SJCRH30 (cell line): ENCODE data around the gene ANKFN1. TPM values are rescaled to one million over a fixed set of nuclear protein-coding genes. Genes with fewer than 3 reads are reported as not detected.
A peak's percentile ranks its signal among the peaks of the same experiment; 100 is the strongest.

ENCODE experiments used
- DNase-seq, 2 experiments: peaks; one replicate each; pipeline ENCODE4 v3.0.0-alpha.2; 2015 to 2020
- H3K27ac ChIP-seq: fragments of 250-450 bp; sonication (Bioruptor Pico); 2 replicates; pipeline ENCODE4 v1.5.1; 2020; ENCODE audit warnings: mild to moderate bottlenecking, moderate library complexity
- H3K27me3 ChIP-seq: fragments of 250-450 bp; sonication (Bioruptor Pico); 2 replicates; pipeline ENCODE4 v1.5.1; 2020; ENCODE audit warnings: mild to moderate bottlenecking, moderate library complexity
- H3K36me3 ChIP-seq: fragments of 250-450 bp; sonication (Bioruptor Pico); 2 replicates; pipeline ENCODE4 v1.5.1; 2020; ENCODE audit warnings: mild to moderate bottlenecking, moderate library complexity
- H3K4me1 ChIP-seq: fragments of 250-450 bp; sonication (Bioruptor Pico); 2 replicates; pipeline ENCODE4 v1.5.1; 2020; ENCODE audit warnings: mild to moderate bottlenecking, moderate library complexity
- H3K4me3 ChIP-seq: fragments of 250-450 bp; sonication (Bioruptor Pico); 2 replicates; pipeline ENCODE4 v1.5.1; 2020; ENCODE audit warnings: mild to moderate bottlenecking, moderate library complexity
- H3K9me3 ChIP-seq: fragments of 250-450 bp; sonication (Bioruptor Pico); replicated peaks from 2 replicates; pipeline ENCODE4 v1.5.1; 2020; ENCODE audit warnings: mild to moderate bottlenecking, moderate library complexity
- total RNA-seq: library from RNA; depleted of rRNA; stranded (reverse); fragments of >200 nt; shearing (Covaris generic); gene quantifications from 2 replicates; pipeline ENCODE4 v1.2.3, GENCODE V29; 2014

Gene ANKFN1
- total RNA-seq, 1 experiment from 2014 or later: 1.0 TPM

DNA sequence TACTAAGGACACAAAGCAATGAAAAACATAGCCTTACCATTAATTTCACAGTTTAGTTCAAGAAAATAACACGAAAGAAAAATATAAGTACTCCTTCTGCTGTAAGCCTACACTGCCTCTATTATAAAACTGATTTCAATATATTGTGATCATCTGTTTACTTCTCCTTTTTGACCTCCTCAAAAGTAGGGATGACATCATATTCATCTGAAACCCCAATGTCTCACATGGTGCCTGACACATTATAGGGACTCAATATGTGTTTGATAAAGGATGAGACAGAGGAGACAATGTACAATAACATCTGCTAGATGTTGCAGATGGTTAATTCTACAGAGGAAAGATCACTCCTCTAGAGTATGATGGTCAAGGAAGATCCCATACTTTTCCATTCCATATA is 321.8 kb downstream of the ANKFN1 start:
- no peak overlapping the region for H3K27ac ChIP-seq
- H3K36me3 ChIP-seq: no peaks in the 10 kb centered on the region
- no peaks in the 10 kb centered on the region for H3K4me1 ChIP-seq
- H3K27me3 ChIP-seq: no peaks in the 10 kb centered on the region
- no peak for DNase-seq
- H3K4me3 ChIP-seq: no peak overlapping the region
- peaks cover 4% of the 10 kb centered on the region; the same call in 1 of the 2 replicates for H3K9me3 ChIP-seq

DNA sequence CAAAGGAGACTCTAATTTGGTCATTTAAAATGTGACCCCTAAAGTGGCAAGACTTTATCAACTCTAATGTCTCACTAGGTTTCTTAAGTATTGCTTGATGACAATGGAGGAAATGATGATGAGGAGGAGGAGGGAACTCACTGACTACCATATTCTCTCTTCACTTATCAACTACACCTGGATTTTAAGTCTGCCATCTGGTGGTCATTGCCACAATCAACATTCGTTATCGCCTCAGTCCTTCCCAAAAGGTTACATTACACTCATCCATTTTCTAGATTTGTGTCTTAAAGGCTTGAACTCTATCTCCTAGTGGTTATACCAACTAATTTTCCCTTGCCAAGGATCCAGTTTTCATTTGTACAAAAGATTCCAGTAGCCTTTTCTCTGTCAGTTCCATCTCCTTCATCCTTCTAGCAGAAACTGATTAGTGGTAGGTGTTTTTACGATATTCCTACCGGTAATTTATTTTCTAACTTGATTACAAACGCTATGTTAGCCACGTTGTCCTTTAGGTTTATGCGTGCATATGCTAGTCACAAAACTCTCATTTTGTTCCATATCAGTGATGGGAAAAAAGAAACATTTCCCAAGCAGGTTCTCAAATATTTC is 325.7 kb downstream of the ANKFN1 start:
- Histone ChIP-seq H3K36me3 (no peaks in the 10 kb centered on the region), H3K27me3 (no peaks in the 10 kb centered on the region), H3K27ac (no peak overlapping the region), H3K9me3 (no peaks in the 10 kb centered on the region), H3K4me3 (no peak overlapping the region), H3K4me1 (no peaks in the 10 kb centered on the region)
- DNase-seq: peak; percentile 4 to 55

DNA sequence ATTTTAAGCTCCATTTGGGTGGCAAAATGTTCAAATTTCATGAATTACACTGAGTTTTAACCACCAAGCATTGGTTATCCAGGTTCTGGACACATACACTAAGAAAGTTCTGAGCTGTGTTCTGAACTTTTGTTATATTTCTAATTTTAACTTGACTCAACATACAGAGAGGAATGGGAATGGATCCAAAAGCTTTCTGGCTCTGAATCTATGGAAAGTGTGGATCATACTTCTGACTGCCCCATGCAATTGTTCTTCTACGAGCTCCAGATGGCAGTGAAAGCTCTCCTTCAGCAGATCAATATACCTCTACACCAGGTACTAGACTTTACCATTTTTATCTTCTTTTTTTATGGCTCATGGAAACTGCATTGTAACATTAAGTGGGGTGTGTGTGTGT is 327.2 kb downstream of the ANKFN1 start:
- no peaks in the 10 kb centered on the region for H3K27me3 ChIP-seq
- H3K4me3 ChIP-seq: no peak overlapping the region
- H3K27ac ChIP-seq: no peak overlapping the region
- H3K9me3 ChIP-seq: no peaks in the 10 kb centered on the region
- H3K36me3 ChIP-seq: no peaks in the 10 kb centered on the region
- H3K4me1 ChIP-seq: no peaks in the 10 kb centered on the region
- no peak for DNase-seq

DNA sequence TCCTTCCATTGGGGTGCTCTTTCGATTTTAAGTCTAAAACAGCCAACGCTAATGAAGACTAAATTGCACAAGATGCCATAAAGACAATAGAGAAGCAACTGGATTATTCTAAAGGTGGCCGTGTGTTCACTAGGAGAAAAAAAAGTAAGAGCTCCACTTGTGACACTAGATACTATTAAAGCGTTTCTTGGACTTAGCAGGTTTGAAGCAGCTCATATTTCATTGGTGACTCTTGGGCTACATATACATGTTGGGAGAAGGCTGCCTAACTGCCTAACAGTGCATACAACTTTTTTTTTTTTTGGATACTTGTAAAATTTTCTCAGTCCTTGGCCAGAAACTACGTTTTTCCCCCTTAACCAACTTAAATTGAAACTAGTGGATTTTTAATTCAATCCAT is 328.4 kb downstream of the ANKFN1 start:
- H3K36me3 ChIP-seq: no peaks in the 10 kb centered on the region
- H3K27me3 ChIP-seq: no peaks in the 10 kb centered on the region
- H3K4me1 ChIP-seq: no peaks in the 10 kb centered on the region
- peak in 1 of 2 experiments; percentile 8 for DNase-seq
- no peak overlapping the region for H3K4me3 ChIP-seq
- no peak overlapping the region for H3K27ac ChIP-seq
- H3K9me3 ChIP-seq: no peaks in the 10 kb centered on the region

DNA sequence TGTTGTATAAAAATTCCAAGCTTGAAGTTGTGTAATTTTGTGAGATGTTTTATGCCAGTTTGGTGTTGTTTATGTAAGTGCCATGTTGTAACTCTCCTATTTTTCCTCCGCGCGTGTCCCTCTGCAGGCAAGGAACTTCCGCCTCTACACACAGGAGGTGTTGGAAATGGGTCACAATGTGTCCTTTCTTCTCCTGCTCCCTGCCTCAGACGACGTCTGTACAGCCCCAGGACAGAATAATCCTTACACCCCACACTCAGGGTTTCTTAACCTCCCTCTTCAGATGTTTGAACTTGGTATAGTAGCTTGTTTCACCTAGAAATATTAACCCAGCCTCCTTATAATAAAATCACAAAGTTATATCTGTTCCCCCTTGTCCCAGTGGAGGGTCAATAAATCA is 329.0 kb downstream of the ANKFN1 start:
- DNase-seq: no peak
- Histone ChIP-seq H3K36me3 (no peaks in the 10 kb centered on the region), H3K27me3 (no peaks in the 10 kb centered on the region), H3K27ac (no peak overlapping the region), H3K9me3 (no peaks in the 10 kb centered on the region), H3K4me3 (no peak overlapping the region), H3K4me1 (no peaks in the 10 kb centered on the region)

DNA sequence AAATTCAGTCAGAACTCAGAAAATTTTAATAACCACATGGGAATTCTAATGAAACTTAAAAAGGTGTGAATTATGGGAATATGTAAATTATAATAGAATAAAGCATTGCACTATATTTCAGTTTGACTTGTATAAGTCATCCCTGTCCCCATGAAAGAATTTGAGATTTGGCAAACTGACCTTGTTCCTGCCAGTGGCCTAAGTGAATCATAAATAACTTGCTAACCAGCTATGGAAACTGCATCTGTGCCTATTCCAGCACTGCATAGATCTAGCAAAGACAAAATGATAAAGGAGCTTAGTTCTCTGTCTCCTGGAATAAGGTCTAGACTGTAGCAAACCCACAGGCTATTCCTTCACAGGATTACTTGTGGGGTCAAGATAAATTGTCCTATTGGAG is 333.5 kb downstream of the ANKFN1 start:
- no peak overlapping the region for H3K4me3 ChIP-seq
- H3K27ac ChIP-seq: no peak overlapping the region
- no peak for DNase-seq
- no peaks in the 10 kb centered on the region for H3K4me1 ChIP-seq
- H3K9me3 ChIP-seq: no peaks in the 10 kb centered on the region
- H3K27me3 ChIP-seq: no peaks in the 10 kb centered on the region
- no peaks in the 10 kb centered on the region for H3K36me3 ChIP-seq

DNA sequence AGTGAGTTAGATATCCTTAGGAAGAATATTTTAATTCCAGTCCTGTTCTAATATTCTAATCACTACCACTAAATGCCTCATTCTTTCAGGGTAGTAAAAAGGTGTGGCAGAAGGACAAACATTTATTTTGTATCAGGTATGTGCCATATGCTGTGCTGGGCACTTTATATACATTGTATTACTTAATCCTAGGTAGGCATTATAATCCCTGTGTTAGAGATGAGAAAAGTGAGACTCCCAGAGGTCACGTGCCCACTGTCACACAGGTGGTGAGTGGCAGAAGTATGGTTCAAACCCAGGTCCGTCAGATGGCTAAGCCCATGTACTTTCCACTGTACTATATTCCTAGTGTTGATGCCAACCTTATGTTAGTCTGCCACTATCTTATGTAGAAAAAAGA is 335.5 kb downstream of the ANKFN1 start:
- H3K4me3 ChIP-seq: no peak overlapping the region
- H3K36me3 ChIP-seq: no peaks in the 10 kb centered on the region
- no peaks in the 10 kb centered on the region for H3K4me1 ChIP-seq
- H3K27ac ChIP-seq: no peak overlapping the region
- H3K27me3 ChIP-seq: no peaks in the 10 kb centered on the region
- DNase-seq: no peak
- H3K9me3 ChIP-seq: no peaks in the 10 kb centered on the region

DNA sequence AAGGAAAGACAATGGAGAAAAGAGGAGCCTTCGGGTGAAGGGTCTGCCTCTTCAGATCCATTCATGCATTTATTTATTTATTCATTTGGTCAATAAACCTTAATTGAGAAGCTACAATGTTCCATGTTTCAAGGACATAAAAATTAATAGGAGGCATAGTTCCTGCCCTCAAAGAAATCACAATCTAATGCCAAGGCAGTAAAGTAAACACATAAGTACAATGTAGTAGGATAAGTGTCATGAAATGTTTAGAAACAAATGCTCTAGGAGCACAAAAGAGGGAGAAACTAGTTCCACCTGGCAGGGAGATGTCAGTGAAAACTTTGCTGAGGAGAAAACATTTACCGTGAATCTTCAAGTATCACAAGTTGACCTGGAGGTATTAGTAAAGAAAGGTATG is 336.7 kb downstream of the ANKFN1 start:
- Histone ChIP-seq H3K4me3 (no peak overlapping the region), H3K27ac (no peak overlapping the region), H3K27me3 (no peaks in the 10 kb centered on the region), H3K9me3 (no peaks in the 10 kb centered on the region), H3K36me3 (no peaks in the 10 kb centered on the region), H3K4me1 (no peaks in the 10 kb centered on the region)
- DNase-seq: no peak

DNA sequence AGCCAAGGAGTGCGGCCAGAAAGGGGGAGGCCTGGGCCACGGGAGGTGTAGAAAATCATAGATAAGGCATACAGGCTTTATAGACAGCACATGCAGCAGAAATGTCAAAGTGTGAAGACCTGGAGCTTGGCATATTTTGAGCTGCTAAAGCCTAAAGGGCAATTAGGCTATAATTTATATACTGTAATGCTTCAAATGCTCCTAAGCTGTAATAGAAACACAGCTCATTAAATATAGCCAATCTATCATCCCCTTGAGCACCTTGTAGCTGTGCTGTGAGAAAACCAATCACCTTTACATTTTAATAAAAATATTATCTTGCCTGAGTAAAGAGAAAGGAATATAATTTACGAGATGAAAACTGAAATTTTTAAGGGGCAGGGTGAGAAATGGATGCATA is 342.3 kb downstream of the ANKFN1 start:
- H3K9me3 ChIP-seq: no peaks in the 10 kb centered on the region
- no peak for DNase-seq
- no peaks in the 10 kb centered on the region for H3K36me3 ChIP-seq
- H3K27me3 ChIP-seq: no peaks in the 10 kb centered on the region
- no peak overlapping the region for H3K27ac ChIP-seq
- H3K4me3 ChIP-seq: no peak overlapping the region
- no peaks in the 10 kb centered on the region for H3K4me1 ChIP-seq

DNA sequence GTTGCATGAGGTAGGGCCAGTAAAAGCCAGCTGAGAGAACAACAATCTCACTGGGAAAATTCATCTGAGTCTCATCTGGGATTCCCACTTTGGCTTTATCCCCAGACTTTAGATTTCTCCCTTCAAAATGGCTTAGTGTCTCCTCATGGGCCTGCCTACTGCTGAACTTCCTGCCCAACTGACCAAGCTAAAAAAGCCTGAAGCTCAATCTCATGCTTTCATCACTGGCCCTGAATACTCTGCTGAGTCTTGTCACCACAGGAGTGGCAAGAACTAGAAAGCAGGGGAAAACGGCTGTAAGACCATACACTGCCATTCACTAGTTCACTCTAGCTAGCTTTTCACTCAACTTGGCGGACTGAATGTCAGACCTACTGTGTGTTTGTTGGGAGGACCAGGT is 343.9 kb downstream of the ANKFN1 start:
- Histone ChIP-seq H3K27me3 (no peaks in the 10 kb centered on the region), H3K36me3 (no peaks in the 10 kb centered on the region), H3K9me3 (no peaks in the 10 kb centered on the region), H3K4me3 (no peak overlapping the region), H3K27ac (no peak overlapping the region), H3K4me1 (no peaks in the 10 kb centered on the region)
- DNase-seq: no peak

DNA sequence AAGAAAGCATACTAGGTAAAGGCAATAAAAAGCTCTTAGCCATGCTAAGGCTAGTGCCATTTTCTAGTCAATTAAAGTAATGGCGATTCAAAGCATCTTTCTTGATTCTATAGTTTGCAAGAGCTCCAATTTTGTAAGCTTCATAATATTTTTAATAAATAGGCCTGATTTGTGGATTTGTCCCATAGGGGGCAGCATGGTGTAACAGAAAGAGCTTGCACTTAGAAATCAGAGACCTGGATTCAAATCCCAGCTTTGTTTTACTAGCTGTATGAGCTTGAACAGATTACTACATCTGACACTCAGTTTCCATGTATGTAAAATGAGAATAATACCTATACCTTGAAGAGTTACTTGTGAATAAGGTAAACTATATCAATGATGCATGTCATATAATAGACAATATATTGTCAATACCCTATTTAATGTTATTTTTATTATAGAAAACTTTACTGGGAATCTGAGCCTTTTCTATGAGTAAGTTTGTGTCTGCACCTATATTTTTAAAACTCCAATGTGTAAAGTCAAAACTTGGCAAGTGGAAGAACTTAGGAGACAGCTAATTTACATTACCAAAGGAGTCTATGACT is 346.6 kb downstream of the ANKFN1 start:
- DNase-seq: peak; percentile 33 to 69

DNA sequence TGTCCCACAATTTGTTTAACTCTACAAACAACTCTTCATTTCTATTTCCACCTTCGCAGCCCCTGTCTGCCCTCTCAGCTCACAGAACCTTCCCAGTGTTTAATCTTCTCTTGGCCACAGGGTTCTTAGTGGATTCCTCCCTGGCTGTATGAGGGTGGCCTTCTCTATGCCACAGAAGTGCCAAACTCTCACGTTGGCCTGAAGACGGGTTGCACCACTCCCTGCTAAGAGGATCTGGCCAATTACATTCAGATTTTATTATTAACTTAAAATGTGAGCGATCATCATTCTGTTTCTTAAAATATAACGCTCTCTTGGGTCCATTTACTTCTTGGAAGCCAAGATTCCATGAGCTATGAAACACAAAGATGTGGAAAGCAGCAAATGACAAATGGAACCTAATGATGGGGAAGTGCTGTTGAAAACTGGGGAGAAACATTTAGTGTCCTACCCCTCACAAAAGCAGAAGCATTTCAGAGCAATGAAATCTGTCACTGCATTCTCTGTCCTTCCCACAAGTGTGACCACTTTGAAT is 348.9 kb downstream of the ANKFN1 start:
- Histone ChIP-seq H3K27ac (no peak overlapping the region), H3K36me3 (no peaks in the 10 kb centered on the region), H3K27me3 (no peaks in the 10 kb centered on the region), H3K4me3 (no peak overlapping the region), H3K4me1 (no peaks in the 10 kb centered on the region), H3K9me3 (no peaks in the 10 kb centered on the region)
- no peak for DNase-seq

More for the DNA sequence above, 346.6 kb downstream of the ANKFN1 start:
- Histone ChIP-seq H3K27me3 (no peaks in the 10 kb centered on the region), H3K4me1 (no peaks in the 10 kb centered on the region), H3K27ac (no peak overlapping the region), H3K36me3 (no peaks in the 10 kb centered on the region), H3K4me3 (no peak overlapping the region), H3K9me3 (no peaks in the 10 kb centered on the region)

DNA sequence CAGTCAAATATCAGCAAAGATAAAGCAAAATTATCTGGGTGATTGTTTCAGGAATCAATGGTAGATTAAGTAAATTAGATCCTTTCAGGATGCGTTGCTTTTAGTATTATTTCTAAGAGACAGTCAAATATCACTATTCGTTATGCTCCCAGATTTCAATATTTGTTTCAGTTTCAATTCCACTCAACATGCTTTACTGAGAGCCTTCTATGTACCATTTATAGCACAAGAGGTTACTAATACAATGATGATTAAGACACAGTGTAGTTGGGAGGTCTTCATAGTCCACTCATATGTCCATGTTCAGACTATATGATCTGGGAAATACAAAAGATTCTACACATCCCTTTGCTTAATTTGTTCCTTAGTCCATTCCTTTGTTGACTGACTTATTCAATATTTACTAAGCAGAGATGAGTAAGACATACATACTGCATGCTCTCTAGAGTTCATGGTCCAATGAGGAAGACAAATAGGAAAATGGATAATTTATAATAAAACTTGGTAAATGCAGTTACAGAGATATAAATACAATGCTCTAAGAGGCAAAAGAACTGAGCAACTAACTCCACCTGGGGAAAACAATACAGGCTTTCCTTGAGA is 352.0 kb downstream of the ANKFN1 start:
- Histone ChIP-seq H3K36me3 (no peaks in the 10 kb centered on the region), H3K27me3 (no peaks in the 10 kb centered on the region), H3K27ac (no peak overlapping the region), H3K4me3 (no peak overlapping the region), H3K4me1 (no peaks in the 10 kb centered on the region), H3K9me3 (no peaks in the 10 kb centered on the region)
- DNase-seq: no peak

DNA sequence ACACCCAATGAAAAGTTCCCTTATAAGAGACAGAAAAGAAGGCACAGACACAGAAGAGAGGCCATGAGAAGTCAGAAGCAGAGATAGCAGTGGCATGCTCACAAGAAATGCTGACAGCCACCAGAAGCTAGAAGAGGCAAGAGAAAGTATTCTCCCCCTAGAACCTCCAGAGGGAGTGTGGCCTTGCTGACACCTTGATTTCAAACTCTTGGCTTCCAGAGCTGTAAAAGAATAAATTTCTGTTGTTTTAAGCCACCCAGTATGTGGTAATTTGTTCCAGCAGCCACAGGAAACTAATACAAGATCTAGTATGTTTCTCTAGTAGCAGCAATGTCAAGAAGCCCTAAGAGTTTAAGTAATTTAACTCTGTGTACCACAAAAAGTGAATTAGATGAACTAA is 353.1 kb downstream of the ANKFN1 start:
- Histone ChIP-seq H3K9me3 (no peaks in the 10 kb centered on the region), H3K27ac (no peak overlapping the region), H3K4me3 (no peak overlapping the region), H3K4me1 (no peaks in the 10 kb centered on the region), H3K27me3 (no peaks in the 10 kb centered on the region), H3K36me3 (no peaks in the 10 kb centered on the region)
- DNase-seq: no peak

DNA sequence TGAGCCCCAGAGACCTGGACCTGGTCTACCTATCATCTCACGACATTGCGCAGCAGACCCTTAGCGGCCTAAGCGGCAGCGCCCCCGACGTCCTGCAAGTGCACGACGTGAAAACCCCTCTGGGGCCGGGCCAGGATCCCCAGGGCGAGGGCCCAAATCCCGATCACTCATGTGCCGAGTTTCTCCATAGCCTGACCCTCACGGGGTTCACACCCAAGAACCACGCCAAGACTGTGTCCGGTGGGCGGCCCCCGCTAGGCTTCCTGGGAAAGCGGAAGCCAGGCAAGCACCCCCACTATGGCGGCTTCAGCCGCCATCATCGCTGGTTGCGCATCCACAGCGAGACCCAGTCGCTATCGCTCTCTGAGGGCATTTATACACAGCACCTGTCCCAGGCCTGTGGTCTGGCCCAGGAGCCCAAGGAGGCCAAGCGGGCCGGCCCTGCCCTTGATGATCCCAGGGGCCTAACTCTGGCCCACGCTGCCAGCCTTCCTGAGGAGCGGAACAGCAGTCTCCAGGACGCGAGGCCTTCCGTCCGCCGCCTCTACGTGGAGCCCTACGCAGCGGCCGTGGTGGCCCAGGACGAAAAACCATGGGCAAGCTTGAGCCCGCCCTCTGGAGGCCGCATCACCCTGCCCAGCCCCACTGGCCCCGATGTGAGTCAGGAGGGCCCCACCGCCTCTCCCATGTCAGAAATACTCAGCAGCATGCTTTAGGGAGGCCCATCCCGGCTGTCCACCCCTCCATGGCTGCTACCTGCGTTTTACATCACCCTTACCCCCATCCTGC is 357.5 kb downstream of the ANKFN1 start:
- H3K9me3 ChIP-seq: no peaks in the 10 kb centered on the region
- no peak overlapping the region for H3K4me3 ChIP-seq
- no peak for DNase-seq
- no peaks in the 10 kb centered on the region for H3K36me3 ChIP-seq
- no peaks in the 10 kb centered on the region for H3K27me3 ChIP-seq
- no peak overlapping the region for H3K27ac ChIP-seq
- no peaks in the 10 kb centered on the region for H3K4me1 ChIP-seq
